Raji (cell line): Measurements from ENCODE around the gene GLCE.

Experiments
- POLR2A ChIP-seq: IDR thresholded peaks from 2 replicates; pipeline ENCODE4 v1.6.1; 2011; ENCODE audit warnings: low read depth, low read length, control low read depth; ENCODE audit not compliant: insufficient read depth

GLCE gene

DNA sequence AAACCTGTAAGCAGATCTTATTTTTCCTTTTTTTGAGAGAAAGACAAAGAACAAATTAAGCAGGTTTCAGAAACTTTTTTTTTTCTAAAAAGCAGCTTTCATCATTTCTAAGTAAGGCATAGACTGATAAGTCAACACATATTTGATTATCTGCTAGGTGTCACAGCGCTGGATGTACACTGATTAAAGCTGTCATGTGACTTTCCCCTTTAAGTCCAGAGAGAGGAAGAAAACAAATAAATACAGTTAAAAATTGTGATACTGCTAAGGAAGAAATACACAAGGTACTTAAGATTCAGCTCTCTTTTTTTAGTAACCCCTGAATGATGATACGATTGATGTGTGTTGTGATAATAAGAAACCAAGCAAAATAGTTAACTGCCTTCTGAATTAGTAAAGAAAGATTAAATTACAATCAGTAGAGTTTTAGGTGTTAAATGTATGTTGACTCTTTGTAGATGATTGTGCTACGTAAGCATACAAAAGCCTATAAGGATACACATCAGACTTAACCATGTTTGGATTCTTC lies 2.8 kb downstream of the GLCE start:
- no peak for TF ChIP-seq POLR2A

DNA sequence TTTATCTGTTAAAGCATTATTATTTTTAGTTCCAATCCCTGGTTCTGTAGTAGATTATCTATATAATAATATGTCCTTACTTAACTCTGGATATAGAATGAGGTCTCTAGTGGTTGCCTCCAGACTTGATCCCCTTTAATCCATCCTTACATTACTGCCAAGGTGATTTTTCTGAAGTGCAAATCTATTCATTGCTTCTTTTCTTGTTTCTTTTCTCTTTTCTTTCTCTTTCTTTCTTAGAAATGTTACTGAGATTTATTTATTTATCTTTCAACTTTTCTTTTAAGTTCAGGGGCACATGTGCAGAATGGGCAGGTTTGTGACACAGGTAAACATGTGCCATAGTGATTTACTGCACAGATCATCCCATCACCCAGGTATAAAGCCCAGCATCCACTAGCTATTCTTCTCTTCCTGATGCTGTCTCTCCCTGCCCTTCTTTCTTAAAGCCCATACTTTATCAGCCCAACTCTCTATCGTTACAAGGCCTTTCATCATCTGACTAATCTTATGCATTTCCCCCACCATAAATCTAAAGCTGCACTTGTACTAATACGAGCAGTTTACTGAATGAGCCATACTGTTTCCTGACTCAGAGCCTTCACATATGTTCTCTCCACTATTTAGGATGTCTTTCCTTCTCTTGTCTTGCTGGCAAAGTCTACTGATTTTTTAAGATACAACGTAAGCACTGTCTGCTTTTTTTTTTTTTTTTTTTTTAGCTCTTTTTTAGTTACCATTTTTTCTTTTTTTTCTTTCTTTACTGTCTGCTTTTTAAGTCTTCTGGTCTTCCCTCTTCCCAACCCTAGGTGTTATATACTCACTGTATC lies 4.6 kb downstream of the GLCE start:
- TF ChIP-seq POLR2A, result no peak

GRCh38 chr15:69165637-69166025 lies 5.2 kb downstream of the GLCE start:
- TF ChIP-seq POLR2A, result no peak

DNA sequence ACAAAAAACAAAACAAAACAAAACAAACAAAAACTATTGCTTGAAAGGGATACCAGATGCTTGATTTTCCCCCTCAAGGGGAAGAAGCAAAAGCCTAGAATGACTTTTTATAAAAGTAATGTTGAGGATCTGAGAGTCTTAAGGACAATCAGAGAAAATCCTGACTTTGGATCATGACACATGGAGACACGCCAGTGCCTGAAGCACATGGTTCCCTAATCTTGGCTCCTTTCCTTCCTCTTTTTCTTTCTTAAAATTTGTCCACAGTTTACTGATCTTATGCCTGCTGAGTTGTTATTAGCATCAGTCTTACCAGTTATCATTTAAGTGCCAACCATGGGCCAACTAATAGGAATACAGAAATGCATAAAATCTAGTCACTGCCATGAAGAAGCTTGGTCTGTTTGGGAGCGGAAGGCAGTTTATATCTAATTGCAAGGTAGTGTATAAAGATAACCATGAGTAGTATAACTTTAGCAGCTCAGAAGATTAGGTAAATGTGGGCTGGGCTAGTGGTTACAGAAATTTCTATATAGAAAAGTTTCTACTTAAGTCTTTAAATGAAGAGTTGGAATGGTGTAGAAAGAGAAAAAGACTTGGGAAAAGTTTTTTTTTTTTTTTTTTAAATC lies 6.9 kb downstream of the GLCE start:
- TF ChIP-seq POLR2A, result no peak

GRCh38 chr15:69170597-69170996 lies 10.2 kb downstream of the GLCE start:
- TF ChIP-seq POLR2A, result no peak

DNA sequence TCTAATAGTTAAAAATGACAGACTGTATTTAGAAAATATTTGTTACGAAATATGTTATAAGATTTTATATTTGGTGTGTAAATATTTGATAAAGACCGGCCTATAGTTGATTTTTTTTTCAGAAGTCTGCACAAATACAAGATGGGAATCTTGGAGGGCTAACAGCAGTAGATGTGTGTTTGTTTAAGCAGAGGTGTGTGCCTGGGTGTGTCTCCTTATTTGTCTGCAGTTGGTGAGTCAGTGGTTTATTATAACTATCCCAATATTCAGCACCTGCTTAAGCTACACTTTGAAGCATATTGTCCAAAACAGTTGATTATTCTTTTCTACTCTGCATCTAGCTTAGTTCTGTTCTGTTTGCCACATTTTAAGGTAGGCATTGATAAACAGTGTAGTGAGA lies 12.4 kb downstream of the GLCE start:
- TF ChIP-seq POLR2A, result no peak

- no peak for TF ChIP-seq POLR2A
These were observed 15.1 kb downstream of the GLCE start for GRCh38 chr15:69175536-69175935.

DNA sequence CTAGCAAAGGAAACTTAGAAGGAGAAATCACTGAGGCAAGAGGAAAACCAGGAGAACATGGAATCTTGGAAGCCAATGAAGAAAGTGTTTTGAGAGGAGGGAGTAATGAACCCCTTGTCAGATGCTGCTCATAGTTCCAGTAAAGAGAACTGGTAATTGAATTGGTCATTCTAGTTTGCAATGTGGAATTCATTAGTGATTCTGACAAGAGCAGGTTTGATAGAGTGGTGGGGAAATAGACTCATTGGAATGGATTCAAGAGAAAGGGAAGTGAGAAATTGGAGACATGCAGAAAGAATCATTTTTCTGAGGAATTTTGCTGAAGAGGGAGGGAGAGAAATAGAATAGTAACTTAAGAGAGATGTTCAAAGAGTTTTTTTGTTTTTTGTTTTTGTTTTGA lies 21.0 kb downstream of the GLCE start:
- TF ChIP-seq POLR2A, result no peak

DNA sequence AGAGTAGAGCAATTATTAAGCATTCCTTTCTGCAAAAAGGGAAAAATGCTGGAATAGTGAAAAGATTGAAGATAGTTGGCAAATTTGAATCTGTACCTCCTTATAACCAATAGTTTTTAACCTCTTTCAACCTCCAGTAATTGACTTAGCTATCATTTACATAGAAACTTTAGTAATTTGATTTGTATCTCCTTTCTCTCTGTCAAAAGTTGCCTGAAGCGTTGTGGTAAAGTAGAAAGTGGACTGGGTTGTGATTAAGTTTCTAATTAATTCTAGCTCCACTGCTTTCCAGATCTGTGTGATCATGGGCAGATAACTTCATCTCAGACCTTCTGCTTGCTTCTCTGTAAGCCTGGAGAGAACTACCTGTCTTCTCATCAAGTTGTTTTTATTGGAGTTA lies 24.8 kb downstream of the GLCE start:
- no peak for TF ChIP-seq POLR2A

DNA sequence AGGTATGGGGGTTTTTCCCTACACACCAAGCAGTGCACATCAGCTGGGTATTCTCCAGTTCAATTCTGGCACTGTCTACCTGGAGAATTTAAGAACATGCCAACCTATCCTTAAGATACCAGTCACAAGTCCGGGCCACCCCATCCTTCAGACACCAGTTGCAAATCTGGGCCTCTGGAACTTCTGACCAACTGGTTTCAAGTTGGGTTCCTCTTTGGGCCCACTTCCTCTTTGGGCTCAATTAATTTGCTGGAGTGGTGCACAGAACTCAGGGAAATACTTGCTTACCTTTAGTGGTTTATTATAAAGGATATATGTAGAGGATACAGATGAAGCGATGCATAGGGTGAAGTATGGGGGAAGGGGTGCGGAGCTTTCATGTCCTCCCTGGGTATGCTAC lies 25.3 kb downstream of the GLCE start:
- TF ChIP-seq POLR2A, result no peak

DNA sequence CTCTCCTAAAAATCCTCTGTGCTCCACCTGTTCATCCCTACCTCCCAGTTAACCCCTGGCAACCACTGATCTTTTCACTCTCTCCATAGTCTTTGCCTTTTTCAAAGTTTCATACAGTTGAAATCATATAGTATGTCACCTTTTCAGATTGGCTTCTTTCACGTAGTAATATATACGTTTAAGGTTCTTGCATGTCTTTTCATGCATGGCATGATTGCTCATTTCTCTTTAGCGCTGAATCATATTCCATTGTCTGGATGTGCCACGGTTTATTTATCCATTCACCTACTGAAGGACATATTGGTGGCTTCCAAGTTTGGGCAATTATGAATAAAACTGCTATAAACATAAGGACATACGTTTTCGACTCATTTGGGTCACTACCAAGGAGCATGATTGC lies 28.7 kb downstream of the GLCE start:
- no peak for TF ChIP-seq POLR2A

DNA sequence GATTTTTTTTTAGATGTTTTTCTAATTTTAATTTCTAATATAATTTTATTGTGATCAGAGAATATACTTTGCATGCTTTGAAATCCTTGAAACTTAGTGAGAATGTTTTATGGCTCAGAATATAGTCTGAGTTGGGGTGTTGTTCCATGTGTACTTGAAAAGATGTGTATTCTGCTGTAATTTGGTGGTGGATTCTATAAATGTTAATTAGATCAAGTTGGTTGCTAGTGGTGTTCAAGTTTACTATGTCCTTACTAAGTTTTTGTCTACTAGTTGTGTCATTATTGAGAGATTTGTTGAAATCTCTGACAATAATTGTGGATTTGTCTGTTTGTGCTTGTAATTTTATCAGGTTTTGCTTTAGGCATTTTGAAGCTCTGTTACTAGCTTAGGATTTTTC lies 29.7 kb downstream of the GLCE start:
- no peak for TF ChIP-seq POLR2A

- no peak for TF ChIP-seq POLR2A
These were observed 30.1 kb downstream of the GLCE start for GRCh38 chr15:69190504-69190903.

GRCh38 chr15:69194025-69194827 lies 33.8 kb downstream of the GLCE start:
- TF ChIP-seq POLR2A, result no peak

- TF ChIP-seq POLR2A, result no peak
These were observed 34.4 kb downstream of the GLCE start for GRCh38 chr15:69194854-69195253.
